Activated gamma-delta T cell (primary cell): ENCODE measurements around the gene CCNT1.

Source experiments
- DNase-seq: peaks from one replicate; lab custom pipeline; 2025; lab: John Stamatoyannopoulos, UW

CCNT1 gene

DNA sequence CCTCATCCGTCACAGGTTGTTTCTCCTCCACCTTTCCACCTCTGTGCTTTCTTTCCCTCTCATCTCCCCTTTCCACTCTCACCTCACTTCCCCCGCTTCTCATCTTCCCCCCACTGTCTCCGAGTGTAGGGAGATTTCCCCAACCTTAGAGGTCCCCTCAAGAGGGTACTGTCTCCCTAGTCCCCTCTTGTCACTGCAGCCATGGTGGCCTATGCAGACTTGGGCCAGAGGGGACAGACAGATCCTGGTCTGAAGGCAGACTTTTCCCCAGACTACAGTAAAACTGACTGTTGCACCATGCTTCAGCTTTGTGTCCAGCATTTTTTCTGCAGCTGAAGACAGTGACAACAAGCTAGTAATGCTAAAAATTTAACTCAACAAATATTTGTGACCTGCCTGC is 75.7 kb downstream of the CCNT1 start:
- no peak for DNase-seq

DNA sequence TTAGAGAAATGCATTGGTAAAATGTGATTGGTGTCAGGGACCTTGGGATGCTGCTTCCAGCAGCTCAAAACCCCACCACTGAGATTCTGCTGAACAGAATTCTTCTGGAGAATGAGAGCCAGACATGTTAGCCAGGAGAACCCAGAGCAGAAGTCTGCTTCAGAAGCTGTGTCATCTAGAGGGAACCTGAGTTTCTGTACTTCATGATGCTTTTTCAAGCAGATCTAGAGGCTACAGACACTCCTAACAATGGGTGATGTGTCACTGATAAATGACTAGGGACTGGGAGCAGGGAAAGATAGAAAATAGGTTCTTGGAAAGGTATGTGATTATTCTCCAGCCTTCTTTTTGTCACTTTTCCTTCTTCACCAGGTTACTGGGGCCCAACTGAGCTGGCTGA is 76.1 kb downstream of the CCNT1 start:
- no peak for DNase-seq
